ENCODE results near the gene CACNA1C.

The CACNA1C gene

GRCh38 chr12:2551412-2551900 lies 498.7 kb downstream of the CACNA1C start:
- in situ Hi-C loops (cut with MboI; ENCODE audit: low sequenced_read_pairs, unreplicated experiment), result no loop called here
- DNase-seq (ENCODE audit: low spot score), result no peak
- TF ChIP-seq CTCF (IDR thresholded peaks at IDR 0.05; ENCODE audit: borderline replicate concordance, control extremely low read depth, extremely low read depth, insufficient read depth, missing control alignments), result no peak

GRCh38 chr12:2552000-2552756 lies 499.4 kb downstream of the CACNA1C start:
- no peak for DNase-seq (ENCODE audit: low spot score)
- in situ Hi-C loops (cut with MboI; ENCODE audit: low sequenced_read_pairs, unreplicated experiment), result no loop called here
- no peak for TF ChIP-seq CTCF (IDR thresholded peaks at IDR 0.05; ENCODE audit: borderline replicate concordance, control extremely low read depth, extremely low read depth, insufficient read depth, missing control alignments)

DNA sequence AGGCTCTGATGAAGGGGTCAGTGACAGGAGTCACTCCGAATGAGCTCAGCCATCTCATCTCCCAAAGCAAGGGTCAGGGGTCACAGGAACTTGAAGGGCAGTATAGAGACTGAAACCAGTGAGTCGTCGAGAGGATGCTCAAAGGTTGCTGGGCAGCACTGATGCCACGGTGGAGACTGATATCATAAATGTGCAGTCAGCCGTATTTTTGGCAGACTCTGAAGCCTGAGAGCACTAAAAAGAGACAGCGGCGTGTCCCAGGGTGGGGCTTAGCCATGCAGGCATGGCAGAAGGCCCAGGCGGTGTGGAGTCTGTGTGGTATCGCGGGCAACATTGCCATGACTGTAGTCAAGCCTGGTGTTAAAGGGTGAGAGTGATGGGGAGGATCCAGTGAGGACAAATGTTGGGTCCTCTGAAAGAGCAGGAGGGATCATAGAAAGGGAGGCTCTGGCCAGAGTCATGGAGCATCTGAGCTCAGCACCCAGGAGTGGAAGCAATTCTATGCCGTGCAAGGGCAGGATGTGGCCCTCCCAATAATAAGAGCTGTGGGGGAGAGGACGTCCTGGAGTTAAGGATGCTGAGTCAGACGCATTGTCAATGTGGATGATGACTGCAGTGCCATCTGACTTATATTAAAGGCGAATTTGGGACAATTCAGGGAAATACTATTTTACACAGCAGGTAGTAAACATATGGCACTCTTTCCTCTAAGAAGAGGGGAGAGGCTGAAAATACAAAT lies 500.8 kb downstream of the CACNA1C start:
- DNase-seq (ENCODE audit: low spot score), result no peak
- in situ Hi-C loops (cut with MboI; ENCODE audit: low sequenced_read_pairs, unreplicated experiment), result no loop called here
- TF ChIP-seq CTCF (IDR thresholded peaks at IDR 0.05; ENCODE audit: borderline replicate concordance, control extremely low read depth, extremely low read depth, insufficient read depth, missing control alignments), result no peak

DNA sequence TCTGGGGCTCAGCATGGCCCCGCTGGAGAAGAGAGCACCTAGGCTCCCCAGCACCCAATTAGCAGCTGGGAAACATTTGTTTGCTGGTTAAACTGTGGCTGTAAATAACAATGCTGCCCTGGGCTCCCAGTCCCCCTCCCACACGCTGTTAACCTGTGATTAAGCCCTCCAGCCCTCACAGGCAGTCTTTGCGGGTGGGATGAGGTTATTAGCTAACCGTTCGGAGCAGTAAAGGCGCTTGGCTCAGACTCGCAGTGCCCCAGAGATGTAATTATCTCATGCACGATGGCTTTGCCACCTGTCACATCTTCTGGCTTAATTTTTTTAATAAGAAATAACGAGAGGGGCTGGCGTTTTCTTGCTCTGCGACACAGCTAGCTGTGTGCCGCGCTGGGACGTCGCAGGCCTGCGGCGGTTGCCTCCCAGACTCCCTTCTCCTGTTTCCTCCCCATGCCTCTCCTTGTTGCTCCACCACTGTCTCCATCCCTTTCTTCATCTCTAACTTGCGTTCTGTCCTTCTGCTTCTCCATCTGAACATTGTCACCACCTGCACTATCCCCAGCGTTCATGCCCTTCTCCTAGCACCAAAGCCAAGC lies 502.8 kb downstream of the CACNA1C start:
- in situ Hi-C loops (cut with MboI; ENCODE audit: low sequenced_read_pairs, unreplicated experiment), result no loop called here
- DNase-seq (ENCODE audit: low spot score), result no peak
- TF ChIP-seq CTCF (IDR thresholded peaks at IDR 0.05; ENCODE audit: borderline replicate concordance, control extremely low read depth, extremely low read depth, insufficient read depth, missing control alignments), result no peak

GRCh38 chr12:2557597-2557996 lies 504.8 kb downstream of the CACNA1C start:
- DNase-seq (ENCODE audit: low spot score), result no peak
- in situ Hi-C loops (cut with MboI; ENCODE audit: low sequenced_read_pairs, unreplicated experiment), result no loop called here
- no peak for TF ChIP-seq CTCF (IDR thresholded peaks at IDR 0.05; ENCODE audit: borderline replicate concordance, control extremely low read depth, extremely low read depth, insufficient read depth, missing control alignments)

GRCh38 chr12:2559931-2560330 lies 507.1 kb downstream of the CACNA1C start:
- DNase-seq (ENCODE audit: low spot score), result no peak
- no peak for TF ChIP-seq CTCF (IDR thresholded peaks at IDR 0.05; ENCODE audit: borderline replicate concordance, control extremely low read depth, extremely low read depth, insufficient read depth, missing control alignments)
- in situ Hi-C loops (cut with MboI; ENCODE audit: low sequenced_read_pairs, unreplicated experiment), result no loop called here
